ENCODE measurements around the gene BDNF.

DNA sequence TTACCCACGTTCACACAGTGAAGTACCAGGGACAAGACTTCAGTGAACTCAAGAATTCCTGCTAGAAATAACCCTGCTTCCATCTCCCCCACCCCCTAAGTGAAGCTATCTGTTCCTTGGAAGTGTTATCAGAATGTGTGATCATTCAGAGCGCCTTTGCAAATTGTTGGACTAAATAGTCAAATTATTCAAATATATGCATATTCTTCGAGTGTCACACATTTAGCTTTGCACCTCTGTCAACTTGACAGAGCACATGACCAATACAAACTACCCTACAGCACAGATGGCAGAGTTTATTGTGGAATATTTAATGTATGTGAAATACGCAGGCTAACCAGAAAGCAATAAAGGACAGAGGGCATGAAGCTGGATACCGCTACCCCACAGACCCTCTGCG is 2.6 kb upstream of the BDNF start:
- TF ChIP-seq, protein P1, sequence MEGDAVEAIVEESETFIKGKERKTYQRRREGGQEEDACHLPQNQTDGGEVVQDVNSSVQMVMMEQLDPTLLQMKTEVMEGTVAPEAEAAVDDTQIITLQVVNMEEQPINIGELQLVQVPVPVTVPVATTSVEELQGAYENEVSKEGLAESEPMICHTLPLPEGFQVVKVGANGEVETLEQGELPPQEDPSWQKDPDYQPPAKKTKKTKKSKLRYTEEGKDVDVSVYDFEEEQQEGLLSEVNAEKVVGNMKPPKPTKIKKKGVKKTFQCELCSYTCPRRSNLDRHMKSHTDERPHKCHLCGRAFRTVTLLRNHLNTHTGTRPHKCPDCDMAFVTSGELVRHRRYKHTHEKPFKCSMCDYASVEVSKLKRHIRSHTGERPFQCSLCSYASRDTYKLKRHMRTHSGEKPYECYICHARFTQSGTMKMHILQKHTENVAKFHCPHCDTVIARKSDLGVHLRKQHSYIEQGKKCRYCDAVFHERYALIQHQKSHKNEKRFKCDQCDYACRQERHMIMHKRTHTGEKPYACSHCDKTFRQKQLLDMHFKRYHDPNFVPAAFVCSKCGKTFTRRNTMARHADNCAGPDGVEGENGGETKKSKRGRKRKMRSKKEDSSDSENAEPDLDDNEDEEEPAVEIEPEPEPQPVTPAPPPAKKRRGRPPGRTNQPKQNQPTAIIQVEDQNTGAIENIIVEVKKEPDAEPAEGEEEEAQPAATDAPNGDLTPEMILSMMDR (IDR thresholded peaks at IDR 0.05; ENCODE audit: low read depth, low read length, missing input control) = no peak
- TF ChIP-seq RAD21 (IDR thresholded peaks at IDR 0.05) (no peak), FOXA1 (IDR thresholded peaks at IDR 0.05) (no peak), GABPA (IDR thresholded peaks at IDR 0.05 in 1 of 2, conservative IDR thresholded peaks at IDR 0.05 in 1 of 2) (no peak), YY1 (IDR thresholded peaks at IDR 0.05) (no peak), TAF1 (conservative IDR thresholded peaks at IDR 0.05) (no peak), SP1 (IDR thresholded peaks at IDR 0.05) (no peak), RXRA (IDR thresholded peaks at IDR 0.05) (no peak)
- TF ChIP-seq, protein P2, sequence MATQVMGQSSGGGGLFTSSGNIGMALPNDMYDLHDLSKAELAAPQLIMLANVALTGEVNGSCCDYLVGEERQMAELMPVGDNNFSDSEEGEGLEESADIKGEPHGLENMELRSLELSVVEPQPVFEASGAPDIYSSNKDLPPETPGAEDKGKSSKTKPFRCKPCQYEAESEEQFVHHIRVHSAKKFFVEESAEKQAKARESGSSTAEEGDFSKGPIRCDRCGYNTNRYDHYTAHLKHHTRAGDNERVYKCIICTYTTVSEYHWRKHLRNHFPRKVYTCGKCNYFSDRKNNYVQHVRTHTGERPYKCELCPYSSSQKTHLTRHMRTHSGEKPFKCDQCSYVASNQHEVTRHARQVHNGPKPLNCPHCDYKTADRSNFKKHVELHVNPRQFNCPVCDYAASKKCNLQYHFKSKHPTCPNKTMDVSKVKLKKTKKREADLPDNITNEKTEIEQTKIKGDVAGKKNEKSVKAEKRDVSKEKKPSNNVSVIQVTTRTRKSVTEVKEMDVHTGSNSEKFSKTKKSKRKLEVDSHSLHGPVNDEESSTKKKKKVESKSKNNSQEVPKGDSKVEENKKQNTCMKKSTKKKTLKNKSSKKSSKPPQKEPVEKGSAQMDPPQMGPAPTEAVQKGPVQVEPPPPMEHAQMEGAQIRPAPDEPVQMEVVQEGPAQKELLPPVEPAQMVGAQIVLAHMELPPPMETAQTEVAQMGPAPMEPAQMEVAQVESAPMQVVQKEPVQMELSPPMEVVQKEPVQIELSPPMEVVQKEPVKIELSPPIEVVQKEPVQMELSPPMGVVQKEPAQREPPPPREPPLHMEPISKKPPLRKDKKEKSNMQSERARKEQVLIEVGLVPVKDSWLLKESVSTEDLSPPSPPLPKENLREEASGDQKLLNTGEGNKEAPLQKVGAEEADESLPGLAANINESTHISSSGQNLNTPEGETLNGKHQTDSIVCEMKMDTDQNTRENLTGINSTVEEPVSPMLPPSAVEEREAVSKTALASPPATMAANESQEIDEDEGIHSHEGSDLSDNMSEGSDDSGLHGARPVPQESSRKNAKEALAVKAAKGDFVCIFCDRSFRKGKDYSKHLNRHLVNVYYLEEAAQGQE (IDR thresholded peaks at IDR 0.05) = no peak
- TF ChIP-seq, protein P3, sequence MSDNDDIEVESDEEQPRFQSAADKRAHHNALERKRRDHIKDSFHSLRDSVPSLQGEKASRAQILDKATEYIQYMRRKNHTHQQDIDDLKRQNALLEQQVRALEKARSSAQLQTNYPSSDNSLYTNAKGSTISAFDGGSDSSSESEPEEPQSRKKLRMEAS (IDR thresholded peaks at IDR 0.05) = no peak
- TF ChIP-seq, protein P4, sequence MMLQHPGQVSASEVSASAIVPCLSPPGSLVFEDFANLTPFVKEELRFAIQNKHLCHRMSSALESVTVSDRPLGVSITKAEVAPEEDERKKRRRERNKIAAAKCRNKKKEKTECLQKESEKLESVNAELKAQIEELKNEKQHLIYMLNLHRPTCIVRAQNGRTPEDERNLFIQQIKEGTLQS (IDR thresholded peaks at IDR 0.05) = no peak
- TF ChIP-seq, protein P5, sequence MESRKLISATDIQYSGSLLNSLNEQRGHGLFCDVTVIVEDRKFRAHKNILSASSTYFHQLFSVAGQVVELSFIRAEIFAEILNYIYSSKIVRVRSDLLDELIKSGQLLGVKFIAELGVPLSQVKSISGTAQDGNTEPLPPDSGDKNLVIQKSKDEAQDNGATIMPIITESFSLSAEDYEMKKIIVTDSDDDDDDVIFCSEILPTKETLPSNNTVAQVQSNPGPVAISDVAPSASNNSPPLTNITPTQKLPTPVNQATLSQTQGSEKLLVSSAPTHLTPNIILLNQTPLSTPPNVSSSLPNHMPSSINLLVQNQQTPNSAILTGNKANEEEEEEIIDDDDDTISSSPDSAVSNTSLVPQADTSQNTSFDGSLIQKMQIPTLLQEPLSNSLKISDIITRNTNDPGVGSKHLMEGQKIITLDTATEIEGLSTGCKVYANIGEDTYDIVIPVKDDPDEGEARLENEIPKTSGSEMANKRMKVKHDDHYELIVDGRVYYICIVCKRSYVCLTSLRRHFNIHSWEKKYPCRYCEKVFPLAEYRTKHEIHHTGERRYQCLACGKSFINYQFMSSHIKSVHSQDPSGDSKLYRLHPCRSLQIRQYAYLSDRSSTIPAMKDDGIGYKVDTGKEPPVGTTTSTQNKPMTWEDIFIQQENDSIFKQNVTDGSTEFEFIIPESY (IDR thresholded peaks at IDR 0.05) = no peak

Data from liver (tissue), 3 donors.